Liver (tissue), 3 donors: Measurements from ENCODE around the gene TTC7B.

ENCODE experiments used
- GABPA ChIP-seq, 2 donors: IDR thresholded peaks in 1 of 2; conservative IDR thresholded peaks in 1 of 2; 2 replicates each; pipeline ENCODE4 v1.6.1; 2016; ENCODE audit warnings: antibody characterized with exemption in 2 of 2, mild to moderate bottlenecking in 1 of 2, moderate library complexity in 1 of 2
- JUND ChIP-seq, 2 donors: IDR thresholded peaks; 2 replicates each; pipeline ENCODE4 v1.6.1; 2016; ENCODE audit warnings: antibody characterized with exemption in 2 of 2
- RAD21 ChIP-seq, 2 donors: IDR thresholded peaks; 2 replicates each; pipeline ENCODE4 v1.6.1; 2016; ENCODE audit warnings: antibody characterized with exemption in 2 of 2, mild to moderate bottlenecking in 2 of 2
- TAF1 ChIP-seq: conservative IDR thresholded peaks from 2 replicates; pipeline ENCODE4 v1.6.1; 2016; ENCODE audit warnings: antibody characterized with exemption, mild to moderate bottlenecking
- TF ChIP-seq, protein P1 (sequence below): fragments of 150-350 bp; IDR thresholded peaks from 2 replicates; pipeline ENCODE4 v1.5.1; 2017; ENCODE audit warnings: improper control_type of control experiment, low read depth, low read length; ENCODE audit not compliant: missing input control
- TF ChIP-seq, protein P2 (sequence below): IDR thresholded peaks from 2 replicates; pipeline ENCODE4 v1.6.1; 2016; ENCODE audit warnings: antibody characterized with exemption
- TF ChIP-seq, protein P3 (sequence below): IDR thresholded peaks from 2 replicates; pipeline ENCODE4 v1.6.1; 2016; ENCODE audit warnings: antibody characterized with exemption
- donor health status: healthy.
- donor health status: healthy.

DNA sequence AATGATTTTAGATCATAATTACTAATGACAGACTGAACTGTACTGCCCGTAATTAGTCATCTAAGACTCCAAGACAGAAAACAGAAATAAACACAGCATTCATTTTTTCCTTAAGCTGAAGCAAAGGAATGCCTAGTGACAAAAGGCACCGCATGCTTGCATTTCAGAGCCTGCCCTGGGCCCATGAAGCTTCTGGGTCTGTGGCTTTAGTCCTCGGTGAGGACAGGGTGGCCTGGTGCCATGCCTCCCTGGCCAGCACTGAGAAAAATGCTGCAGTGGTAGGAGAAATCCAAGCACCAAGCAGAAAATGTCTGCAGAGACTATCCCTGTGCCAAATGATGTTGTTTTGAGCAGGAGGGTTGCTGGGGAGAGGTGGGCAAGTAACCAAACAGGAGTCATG is 247.8 kb downstream of the TTC7B start:
- TF ChIP-seq GABPA (IDR thresholded peaks at IDR 0.05 in 1 of 2, conservative IDR thresholded peaks at IDR 0.05 in 1 of 2) (no peak), TAF1 (no peak), RAD21 (IDR thresholded peaks at IDR 0.05) (no peak), JUND (IDR thresholded peaks at IDR 0.05) (no peak)
- TF ChIP-seq, protein P1, sequence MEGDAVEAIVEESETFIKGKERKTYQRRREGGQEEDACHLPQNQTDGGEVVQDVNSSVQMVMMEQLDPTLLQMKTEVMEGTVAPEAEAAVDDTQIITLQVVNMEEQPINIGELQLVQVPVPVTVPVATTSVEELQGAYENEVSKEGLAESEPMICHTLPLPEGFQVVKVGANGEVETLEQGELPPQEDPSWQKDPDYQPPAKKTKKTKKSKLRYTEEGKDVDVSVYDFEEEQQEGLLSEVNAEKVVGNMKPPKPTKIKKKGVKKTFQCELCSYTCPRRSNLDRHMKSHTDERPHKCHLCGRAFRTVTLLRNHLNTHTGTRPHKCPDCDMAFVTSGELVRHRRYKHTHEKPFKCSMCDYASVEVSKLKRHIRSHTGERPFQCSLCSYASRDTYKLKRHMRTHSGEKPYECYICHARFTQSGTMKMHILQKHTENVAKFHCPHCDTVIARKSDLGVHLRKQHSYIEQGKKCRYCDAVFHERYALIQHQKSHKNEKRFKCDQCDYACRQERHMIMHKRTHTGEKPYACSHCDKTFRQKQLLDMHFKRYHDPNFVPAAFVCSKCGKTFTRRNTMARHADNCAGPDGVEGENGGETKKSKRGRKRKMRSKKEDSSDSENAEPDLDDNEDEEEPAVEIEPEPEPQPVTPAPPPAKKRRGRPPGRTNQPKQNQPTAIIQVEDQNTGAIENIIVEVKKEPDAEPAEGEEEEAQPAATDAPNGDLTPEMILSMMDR: no peak
- TF ChIP-seq, protein P2, sequence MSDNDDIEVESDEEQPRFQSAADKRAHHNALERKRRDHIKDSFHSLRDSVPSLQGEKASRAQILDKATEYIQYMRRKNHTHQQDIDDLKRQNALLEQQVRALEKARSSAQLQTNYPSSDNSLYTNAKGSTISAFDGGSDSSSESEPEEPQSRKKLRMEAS: no peak
- TF ChIP-seq, protein P3, sequence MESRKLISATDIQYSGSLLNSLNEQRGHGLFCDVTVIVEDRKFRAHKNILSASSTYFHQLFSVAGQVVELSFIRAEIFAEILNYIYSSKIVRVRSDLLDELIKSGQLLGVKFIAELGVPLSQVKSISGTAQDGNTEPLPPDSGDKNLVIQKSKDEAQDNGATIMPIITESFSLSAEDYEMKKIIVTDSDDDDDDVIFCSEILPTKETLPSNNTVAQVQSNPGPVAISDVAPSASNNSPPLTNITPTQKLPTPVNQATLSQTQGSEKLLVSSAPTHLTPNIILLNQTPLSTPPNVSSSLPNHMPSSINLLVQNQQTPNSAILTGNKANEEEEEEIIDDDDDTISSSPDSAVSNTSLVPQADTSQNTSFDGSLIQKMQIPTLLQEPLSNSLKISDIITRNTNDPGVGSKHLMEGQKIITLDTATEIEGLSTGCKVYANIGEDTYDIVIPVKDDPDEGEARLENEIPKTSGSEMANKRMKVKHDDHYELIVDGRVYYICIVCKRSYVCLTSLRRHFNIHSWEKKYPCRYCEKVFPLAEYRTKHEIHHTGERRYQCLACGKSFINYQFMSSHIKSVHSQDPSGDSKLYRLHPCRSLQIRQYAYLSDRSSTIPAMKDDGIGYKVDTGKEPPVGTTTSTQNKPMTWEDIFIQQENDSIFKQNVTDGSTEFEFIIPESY: no peak
